ENCODE results near the gene RFX7. TPM values are rescaled to one million over a fixed set of nuclear protein-coding genes. Genes with fewer than 3 reads are reported as not detected.

The RFX7 gene
- total and polyA plus RNA-seq, 2 experiments from 2014 or later = 4.0 to 5.8 TPM

DNA sequence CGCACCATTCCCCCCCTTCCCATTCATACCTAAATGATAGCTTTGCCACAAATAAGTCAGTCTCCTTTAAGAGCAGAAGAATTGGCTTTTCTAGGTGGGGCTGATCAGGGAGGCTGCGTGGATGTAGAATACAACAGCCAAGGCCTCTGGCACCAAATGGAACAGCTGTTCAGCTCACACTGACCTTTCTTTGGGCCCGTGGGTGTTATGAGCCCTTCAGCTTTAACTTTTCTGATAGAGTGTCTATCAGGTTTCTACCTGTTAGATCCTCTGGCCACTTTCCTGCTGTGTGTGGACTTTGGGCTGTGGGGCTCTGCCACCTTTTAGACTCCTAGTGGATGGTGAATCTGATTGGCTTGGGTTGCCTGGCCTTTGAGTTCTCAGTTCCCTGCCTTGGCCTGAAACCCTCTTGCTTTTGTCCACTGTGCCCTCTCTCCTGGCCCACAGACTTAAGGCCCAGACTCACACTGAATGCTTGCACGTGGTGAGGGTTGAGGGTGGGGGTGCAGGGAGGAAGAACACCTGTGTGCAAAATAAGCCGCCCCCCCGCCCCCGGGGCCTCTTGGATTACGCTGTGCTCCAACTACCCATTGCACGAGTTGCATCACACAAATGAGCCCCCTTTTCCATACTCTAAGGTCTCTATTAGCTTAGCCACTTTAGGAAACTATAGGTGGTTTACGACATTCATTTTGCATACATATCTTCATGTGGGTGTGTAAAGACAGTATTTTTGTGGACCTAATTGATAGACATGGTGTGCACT, 1.3 kb upstream of the RFX7 start:
- Histone ChIP-seq H3K4me3 (peak overlapping the region; percentile 89), H3K4me1 (ENCODE audit: insufficient read depth) (peaks cover 28% of the 10 kb centered on the region), H3F3A (ENCODE audit: insufficient read depth) (peaks cover 19% of the 10 kb centered on the region; the same call in 1 of the 2 replicates), H3K27ac (peak overlapping the region; percentile 43), H3K27me3 (replicated peaks; ENCODE audit: insufficient read depth) (no peaks in the 10 kb centered on the region), H4K20me1 (ENCODE audit: insufficient read depth) (no peaks in the 10 kb centered on the region), H3K9me2 (ENCODE audit: insufficient read depth) (no peaks in the 10 kb centered on the region), H3K9ac (peak overlapping the region; percentile 68), H2AFZ (peak overlapping the region; percentile 100), H3K4me2 (ENCODE audit: unreplicated experiment) (peak overlapping the region; percentile 94), H3K79me2 (ENCODE audit: insufficient read depth) (peaks cover 39% of the 10 kb centered on the region), H3K36me3 (ENCODE audit: low read depth) (no peaks in the 10 kb centered on the region), H3K9me3 (ENCODE audit: low read depth) (no peaks in the 10 kb centered on the region)
- WGBS, 2 experiments (ENCODE audit: low coverage in 1 of 2, low lambda C conversion rate in 2 of 2, missing lambda C conversion rate in 2 of 2) = 60 to 61% methylated on average over 10 of the region's 10 CpGs
- TF ChIP-seq EZH2 (IDR thresholded peaks at IDR 0.05; ENCODE audit: insufficient read depth, poor library complexity, severe bottlenecking) = no peak
- no peak for TF ChIP-seq EZH2phosphoT487 (IDR thresholded peaks at IDR 0.05; ENCODE audit: insufficient read depth, low read depth)
- in situ Hi-C loops (cut with MboI) = loop anchor here (5.0 kb wide), 1 partner anchor 187 kb away; no protein-coding TSS in a partner anchor
- DNase-seq = no peak

DNA sequence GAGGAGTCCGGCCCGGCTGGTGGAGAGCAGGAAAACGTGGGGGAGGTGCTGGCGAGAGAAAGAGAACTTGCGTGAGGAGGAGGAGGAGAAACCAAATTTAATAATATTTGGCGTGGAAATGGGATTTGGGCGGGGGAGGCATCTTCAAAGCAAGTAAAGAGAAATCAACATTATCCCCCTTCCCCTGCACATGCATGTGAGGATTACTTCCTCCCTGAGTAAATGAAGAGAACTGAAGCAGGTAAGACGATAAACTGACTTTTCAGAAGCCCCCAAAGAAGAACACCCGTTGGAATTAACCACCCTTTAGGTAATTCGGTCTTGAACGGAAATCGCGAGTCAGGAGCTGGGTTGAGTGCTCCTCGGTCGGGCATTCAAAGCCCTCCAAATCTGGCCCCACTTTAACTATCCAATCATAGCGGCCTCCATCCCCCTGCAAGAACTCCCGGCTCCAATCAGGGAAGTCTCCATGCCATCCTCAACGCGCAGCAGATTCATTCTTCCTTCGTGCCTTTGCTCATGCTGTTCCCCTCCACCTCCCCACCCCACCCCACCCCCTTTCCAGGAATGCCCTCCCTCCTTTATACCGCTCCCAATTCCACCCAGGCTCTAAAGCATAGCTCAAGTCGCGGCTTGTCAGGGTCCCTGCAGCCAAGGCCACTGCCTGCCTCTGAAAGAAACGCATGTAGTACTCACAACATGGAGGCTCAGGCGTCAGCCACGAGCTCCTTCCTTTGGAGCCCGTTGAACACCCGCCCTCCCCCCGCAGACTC, 545 bp upstream of the RFX7 start:
- H3K4me1 ChIP-seq (ENCODE audit: insufficient read depth) = peaks cover 33% of the 10 kb centered on the region
- peaks cover 19% of the 10 kb centered on the region; the same call in 1 of the 2 replicates for H3F3A ChIP-seq (ENCODE audit: insufficient read depth)
- peak overlapping the region; percentile 67 for H3K9ac ChIP-seq
- H3K36me3 ChIP-seq (ENCODE audit: low read depth) = no peaks in the 10 kb centered on the region
- H3K27ac ChIP-seq = peak overlapping the region; percentile 43
- H3K27me3 ChIP-seq (replicated peaks; ENCODE audit: insufficient read depth) = no peaks in the 10 kb centered on the region
- H3K4me2 ChIP-seq (ENCODE audit: unreplicated experiment) = peak overlapping the region; percentile 94
- peak overlapping the region; percentile 89 for H3K4me3 ChIP-seq
- no peaks in the 10 kb centered on the region for H3K9me2 ChIP-seq (ENCODE audit: insufficient read depth)
- peak overlapping the region; percentile 100 for H2AFZ ChIP-seq
- in situ Hi-C loops (cut with MboI) = no loop called here
- H4K20me1 ChIP-seq (ENCODE audit: insufficient read depth) = no peaks in the 10 kb centered on the region
- WGBS, 2 experiments (ENCODE audit: low coverage in 1 of 2, low lambda C conversion rate in 2 of 2, missing lambda C conversion rate in 2 of 2) = 1 to 2% methylated on average over 21 to 29 of the region's 29 CpGs
- no peaks in the 10 kb centered on the region for H3K9me3 ChIP-seq (ENCODE audit: low read depth)
- peaks cover 47% of the 10 kb centered on the region for H3K79me2 ChIP-seq (ENCODE audit: insufficient read depth)
- DNase-seq = peak; percentile 75
- TF ChIP-seq EZH2phosphoT487 (IDR thresholded peaks at IDR 0.05; ENCODE audit: insufficient read depth, low read depth) (no peak), EZH2 (IDR thresholded peaks at IDR 0.05; ENCODE audit: insufficient read depth, poor library complexity, severe bottlenecking) (no peak)

DNA sequence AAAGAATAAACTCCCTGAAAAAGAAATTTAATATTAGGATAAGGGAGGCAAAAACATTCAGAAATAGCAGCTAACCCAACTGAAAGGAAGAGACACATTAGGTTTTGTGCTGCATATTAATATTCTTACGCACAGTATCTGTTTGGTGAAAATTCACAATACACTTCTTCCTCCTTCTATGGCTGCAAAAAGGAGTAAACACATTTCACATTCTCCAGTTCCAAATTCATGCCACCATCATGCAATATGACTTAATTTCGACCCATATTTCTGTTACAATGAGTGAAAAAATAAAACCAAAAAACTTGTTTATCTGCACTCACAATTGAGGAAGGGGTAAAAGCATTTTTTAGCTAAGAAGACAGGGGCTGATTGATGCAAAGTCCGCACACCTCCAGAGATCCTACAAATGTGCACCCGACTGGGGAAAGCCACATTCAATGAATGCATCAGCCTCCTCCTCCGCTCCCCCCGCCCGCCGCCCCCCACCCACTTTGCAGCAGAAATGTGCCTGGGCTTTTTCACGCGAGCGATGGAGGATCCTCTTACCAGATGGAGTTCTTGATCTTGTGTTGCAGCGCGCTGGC, 1.0 kb downstream of the RFX7 start:
- Histone ChIP-seq H3K9ac (peak overlapping the region; percentile 88), H3K4me1 (ENCODE audit: insufficient read depth) (peaks cover 35% of the 10 kb centered on the region), H3K4me3 (peak overlapping the region; percentile 89), H3K27ac (peak overlapping the region; percentile 37), H2AFZ (peak overlapping the region; percentile 57), H3K9me2 (ENCODE audit: insufficient read depth) (no peaks in the 10 kb centered on the region), H3K4me2 (ENCODE audit: unreplicated experiment) (peak overlapping the region; percentile 92), H3F3A (ENCODE audit: insufficient read depth) (peaks cover 19% of the 10 kb centered on the region; the same call in 1 of the 2 replicates), H4K20me1 (ENCODE audit: insufficient read depth) (no peaks in the 10 kb centered on the region), H3K36me3 (ENCODE audit: low read depth) (peaks cover 4% of the 10 kb centered on the region; the same call in 1 of the 2 replicates), H3K79me2 (ENCODE audit: insufficient read depth) (peaks cover 62% of the 10 kb centered on the region), H3K9me3 (ENCODE audit: low read depth) (no peaks in the 10 kb centered on the region), H3K27me3 (replicated peaks; ENCODE audit: insufficient read depth) (no peaks in the 10 kb centered on the region)
- in situ Hi-C loops (cut with MboI) = no loop called here
- TF ChIP-seq EZH2 (IDR thresholded peaks at IDR 0.05; ENCODE audit: insufficient read depth, poor library complexity, severe bottlenecking) (no peak), EZH2phosphoT487 (IDR thresholded peaks at IDR 0.05; ENCODE audit: insufficient read depth, low read depth) (no peak)
- peak; percentile 32 for DNase-seq
- 1% methylated on average over 8 to 13 of the region's 13 CpGs for WGBS, 2 experiments (ENCODE audit: low coverage in 1 of 2, low lambda C conversion rate in 2 of 2, missing lambda C conversion rate in 2 of 2)
